HepG2 (cell line): ENCODE data around the gene SRSF12. TPM values are rescaled to one million over a fixed set of nuclear protein-coding genes. Genes with fewer than 3 reads are reported as not detected.

Experiments used
- ELF3 ChIP-seq: IDR thresholded peaks from 2 replicates; pipeline ENCODE4 v1.6.1; 2016; ENCODE audit warnings: missing genetic modification reagents, missing compliant biosample characterization
- ERF ChIP-seq: IDR thresholded peaks from 2 replicates; pipeline ENCODE4 v1.6.1; 2018; ENCODE audit warnings: missing biosample characterization, missing genetic modification reagents
- HHEX ChIP-seq: IDR thresholded peaks from 2 replicates; pipeline ENCODE4 v1.6.1; 2016; ENCODE audit warnings: control low read depth
- KLF13 ChIP-seq: sonication (generic); formaldehyde crosslinking; IDR thresholded peaks from 2 replicates; pipeline ENCODE4 v1.4.0; 2020; ENCODE audit warnings: mild to moderate bottlenecking, missing genetic modification reagents
- KLF16 ChIP-seq, 2 experiments: sonication (generic) in 1 of 2; formaldehyde crosslinking in 1 of 2; IDR thresholded peaks; 2 replicates each; pipeline versions ENCODE4 v1.6.1 to v1.8.0; 2016 to 2023; ENCODE audit warnings: missing genetic modification reagents in 2 of 2, missing compliant biosample characterization in 1 of 2
- KLF6 ChIP-seq: IDR thresholded peaks from 2 replicates; pipeline ENCODE4 v1.8.0; 2016; ENCODE audit warnings: missing biosample characterization, missing genetic modification reagents
- MED8 ChIP-seq: sonication (generic); formaldehyde crosslinking; IDR thresholded peaks from 2 replicates; pipeline ENCODE4 v1.8.1; 2023; ENCODE audit warnings: mild to moderate bottlenecking, missing genetic modification reagents; ENCODE audit not compliant: insufficient replicate concordance
- NRL ChIP-seq: sonication (generic); formaldehyde crosslinking; IDR thresholded peaks from 2 replicates; pipeline ENCODE4 v1.5.0; 2020; ENCODE audit warnings: missing genetic modification reagents, mild to moderate bottlenecking, moderate library complexity, borderline replicate concordance
- RARA ChIP-seq: IDR thresholded peaks from 2 replicates; pipeline ENCODE4 v1.6.1; 2016; ENCODE audit warnings: missing genetic modification reagents, missing compliant biosample characterization
- RXRB ChIP-seq: IDR thresholded peaks from 2 replicates; pipeline ENCODE4 v1.6.1; 2016; ENCODE audit warnings: borderline replicate concordance, missing genetic modification reagents, missing compliant biosample characterization
- SKI ChIP-seq: fragments of 450-650 bp; IDR thresholded peaks from one replicate; pipeline ENCODE4 v1.6.1; 2018; ENCODE audit warnings: mild to moderate bottlenecking; ENCODE audit not compliant: partially characterized antibody
- TBX2 ChIP-seq: sonication (generic); formaldehyde crosslinking; IDR thresholded peaks from 2 replicates; pipeline ENCODE4 v1.5.0; 2020; ENCODE audit warnings: missing genetic modification reagents, mild to moderate bottlenecking, borderline replicate concordance
- THAP11 ChIP-seq: IDR thresholded peaks from 2 replicates; pipeline ENCODE4 v1.6.1; 2016; ENCODE audit warnings: missing biosample characterization, missing genetic modification reagents
- ZNF17 ChIP-seq: sonication (generic); formaldehyde crosslinking; IDR thresholded peaks from 2 replicates; pipeline ENCODE4 v1.5.0; 2020; ENCODE audit warnings: mild to moderate bottlenecking, missing genetic modification reagents
- ZNF329 ChIP-seq: sonication (generic); formaldehyde crosslinking; IDR thresholded peaks from 2 replicates; pipeline ENCODE4 v1.9.0; 2021; ENCODE audit warnings: low read depth, mild to moderate bottlenecking, missing genetic modification reagents
- ZNF430 ChIP-seq: sonication (generic); formaldehyde crosslinking; IDR thresholded peaks from 2 replicates; pipeline ENCODE4 v1.9.0; 2021; ENCODE audit warnings: mild to moderate bottlenecking, missing genetic modification reagents
- ZNF615 ChIP-seq: sonication (generic); formaldehyde crosslinking; IDR thresholded peaks from 2 replicates; pipeline ENCODE4 v1.5.0; 2020; ENCODE audit warnings: mild to moderate bottlenecking, missing genetic modification reagents, borderline replicate concordance
- ZNF703 ChIP-seq: sonication (generic); formaldehyde crosslinking; IDR thresholded peaks from 2 replicates; pipeline ENCODE4 v1.5.1; 2020; ENCODE audit warnings: missing genetic modification reagents, mild to moderate bottlenecking, moderate library complexity, borderline replicate concordance
- ZNF879 ChIP-seq: sonication (generic); formaldehyde crosslinking; IDR thresholded peaks from 2 replicates; pipeline ENCODE4 v1.8.1; 2023; ENCODE audit warnings: missing genetic modification reagents
- ZNF883 ChIP-seq: sonication (generic); formaldehyde crosslinking; IDR thresholded peaks from 2 replicates; pipeline ENCODE4 v1.5.1; 2020; ENCODE audit warnings: mild to moderate bottlenecking, missing genetic modification reagents; ENCODE audit errors: not compliant biosample characterization
- ZSCAN25 ChIP-seq: sonication (generic); formaldehyde crosslinking; IDR thresholded peaks from 2 replicates; pipeline ENCODE4 v1.8.0; 2022; ENCODE audit warnings: mild to moderate bottlenecking, missing genetic modification reagents
- ZSCAN31 ChIP-seq: sonication (generic); formaldehyde crosslinking; IDR thresholded peaks from 2 replicates; pipeline ENCODE4 v1.5.0; 2020; ENCODE audit warnings: low read depth, mild to moderate bottlenecking, missing genetic modification reagents
- ZSCAN9 ChIP-seq: IDR thresholded peaks from 2 replicates; pipeline ENCODE4 v1.6.1; 2016; ENCODE audit warnings: borderline replicate concordance
- polyA plus RNA-seq, 8 experiments: library from polyadenylated mRNA; depleted of rRNA in 3 of 8; stranded (reverse) in 7 of 8; unstranded in 1 of 8; fragments of >200 nt; fragmentation: Illumina TruSeq in 4 of 8; extraction: Trizol in 4 of 8; gene quantifications; 2 replicates each; pipeline versions ENCODE4 v1.2.1 to v1.2.3, GENCODE V29; 2011 to 2016; ENCODE audit warnings: low read depth in 4 of 8, missing spikeins in 1 of 8, mixed read lengths in 1 of 8; ENCODE audit not compliant: insufficient read depth in 1 of 8
- total RNA-seq, 5 experiments: library from RNA; depleted of rRNA; stranded (reverse); fragments of >200 nt; fragmentation: Illumina TruSeq; extraction: Trizol; gene quantifications; 2 replicates each; pipeline ENCODE4 v1.2.3, GENCODE V29; 2016; ENCODE audit warnings: low read depth in 1 of 5
- TF ChIP-seq, protein P1 (sequence below): IDR thresholded peaks from 2 replicates; pipeline ENCODE4 v1.6.1; 2016
- TF ChIP-seq, protein P2 (sequence below): sonication (generic); formaldehyde crosslinking; IDR thresholded peaks from 2 replicates; pipeline ENCODE4 v1.4.0; 2020; ENCODE audit warnings: missing genetic modification reagents
- TF ChIP-seq, protein P3 (sequence below): sonication (generic); formaldehyde crosslinking; IDR thresholded peaks from 2 replicates; pipeline ENCODE4 v1.4.0; 2020; ENCODE audit warnings: mild to moderate bottlenecking, missing genetic modification reagents

Gene SRSF12
- total and polyA plus RNA-seq, 2 of the 13 experiments (the other 11 are each of a cell fraction or from before 2014, with no cell fraction given), result 1.7 to 1.9 TPM

DNA sequence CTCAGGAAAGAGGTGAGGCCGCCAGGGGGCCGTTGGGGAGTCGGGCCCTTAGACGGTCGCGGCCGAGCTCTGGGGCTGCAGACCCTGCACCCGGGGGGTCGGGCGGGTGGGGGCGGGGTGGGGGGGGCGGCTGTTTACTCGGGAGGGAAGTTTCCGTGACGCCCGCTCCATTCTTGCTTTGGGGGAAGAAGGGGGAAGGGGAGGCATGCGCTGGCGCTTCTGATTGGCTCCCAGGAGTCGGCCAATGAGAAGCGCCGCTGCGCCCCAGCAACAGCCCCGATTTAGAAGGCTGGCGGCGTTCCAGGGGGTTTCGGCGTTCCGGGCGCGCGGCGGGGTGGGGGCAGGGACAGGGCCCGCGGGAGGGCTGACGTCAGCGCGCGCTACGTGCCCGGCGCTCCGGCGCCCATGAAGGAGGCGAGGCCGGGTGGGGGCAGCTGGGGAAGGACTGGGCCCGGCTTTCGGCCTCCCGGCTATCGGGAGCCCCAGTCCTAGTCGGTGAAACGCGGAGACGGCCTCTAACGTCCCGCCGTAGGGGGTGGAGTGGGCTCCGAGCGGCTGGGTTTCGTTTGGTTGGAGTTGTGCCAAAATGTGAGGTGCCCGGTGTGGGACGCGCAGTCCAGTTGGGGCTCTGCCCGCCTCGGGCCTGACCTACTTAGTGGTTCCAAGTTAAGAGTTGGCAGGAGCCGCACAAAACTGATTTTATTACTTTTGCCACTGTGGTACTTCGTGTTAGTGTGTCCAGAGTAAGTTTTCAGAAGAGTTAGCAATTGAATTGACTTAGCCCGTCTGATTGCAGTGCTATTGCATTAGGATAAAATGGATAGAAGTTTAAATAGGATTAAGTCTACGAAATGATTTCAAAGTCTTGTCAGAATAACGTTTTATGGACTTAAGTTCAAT is 36.2 kb downstream of the SRSF12 start (continued):
- peak; percentile 85; the same call in 1 of the 2 replicates for TF ChIP-seq ZSCAN31 (CRISPR knock-in tag)
- peak; percentile 56 for TF ChIP-seq ZNF883 (CRISPR knock-in tag)
- TF ChIP-seq ZNF615 (CRISPR knock-in tag), result 0 out of 2 replicates have a peak, but pooled peaks have one; percentile 80
- TF ChIP-seq TBX2 (CRISPR knock-in tag), result peak; percentile 88
- TF ChIP-seq ZSCAN9 (CRISPR knock-in tag), result 0 out of 2 replicates have a peak, but pooled peaks have one; percentile 74
- peak in 1 of 2 experiments; percentile 50; a peak in 2 of 4 replicates for TF ChIP-seq KLF16 (CRISPR knock-in tag; IDR thresholded peaks at IDR 0.05)
- TF ChIP-seq ZNF17 (CRISPR knock-in tag), result 0 out of 2 replicates have a peak, but pooled peaks have one; percentile 19
- peak; percentile 50; the same call in 1 of the 2 replicates for TF ChIP-seq ZNF329 (CRISPR knock-in tag)
- TF ChIP-seq KLF13 (CRISPR knock-in tag), result no peak
- TF ChIP-seq ZNF430 (CRISPR knock-in tag), result no peak
- TF ChIP-seq ELF3 (CRISPR knock-in tag), result 0 out of 2 replicates have a peak, but pooled peaks have one; percentile 30
- TF ChIP-seq MED8, result peak; percentile 93
- TF ChIP-seq HHEX (CRISPR knock-in tag), result no peak
- no peak; the same call in 1 of the 2 replicates for TF ChIP-seq NRL (CRISPR knock-in tag)
- TF ChIP-seq ZNF703 (CRISPR knock-in tag), result no peak
- TF ChIP-seq ERF, result peak; percentile 84
- TF ChIP-seq RXRB, result peak; percentile 27; the same call in 1 of the 2 replicates
- peak; percentile 44 for TF ChIP-seq SKI
- peak; percentile 62 for TF ChIP-seq THAP11 (CRISPR knock-in tag)
- TF ChIP-seq ZSCAN25 (CRISPR knock-in tag), result no peak; the same call in 1 of the 2 replicates
- TF ChIP-seq KLF6 (CRISPR knock-in tag), result peak; percentile 66; the same call in 1 of the 2 replicates
- TF ChIP-seq, protein P1, sequence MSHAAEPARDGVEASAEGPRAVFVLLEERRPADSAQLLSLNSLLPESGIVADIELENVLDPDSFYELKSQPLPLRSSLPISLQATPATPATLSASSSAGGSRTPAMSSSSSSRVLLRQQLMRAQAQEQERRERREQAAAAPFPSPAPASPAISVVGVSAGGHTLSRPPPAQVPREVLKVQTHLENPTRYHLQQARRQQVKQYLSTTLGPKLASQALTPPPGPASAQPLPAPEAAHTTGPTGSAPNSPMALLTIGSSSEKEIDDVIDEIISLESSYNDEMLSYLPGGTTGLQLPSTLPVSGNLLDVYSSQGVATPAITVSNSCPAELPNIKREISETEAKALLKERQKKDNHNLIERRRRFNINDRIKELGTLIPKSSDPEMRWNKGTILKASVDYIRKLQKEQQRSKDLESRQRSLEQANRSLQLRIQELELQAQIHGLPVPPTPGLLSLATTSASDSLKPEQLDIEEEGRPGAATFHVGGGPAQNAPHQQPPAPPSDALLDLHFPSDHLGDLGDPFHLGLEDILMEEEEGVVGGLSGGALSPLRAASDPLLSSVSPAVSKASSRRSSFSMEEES (CRISPR knock-in tag), result 0 out of 2 replicates have a peak, but pooled peaks have one; percentile 19
- peak; percentile 57 for TF ChIP-seq RARA
- TF ChIP-seq, protein P2, sequence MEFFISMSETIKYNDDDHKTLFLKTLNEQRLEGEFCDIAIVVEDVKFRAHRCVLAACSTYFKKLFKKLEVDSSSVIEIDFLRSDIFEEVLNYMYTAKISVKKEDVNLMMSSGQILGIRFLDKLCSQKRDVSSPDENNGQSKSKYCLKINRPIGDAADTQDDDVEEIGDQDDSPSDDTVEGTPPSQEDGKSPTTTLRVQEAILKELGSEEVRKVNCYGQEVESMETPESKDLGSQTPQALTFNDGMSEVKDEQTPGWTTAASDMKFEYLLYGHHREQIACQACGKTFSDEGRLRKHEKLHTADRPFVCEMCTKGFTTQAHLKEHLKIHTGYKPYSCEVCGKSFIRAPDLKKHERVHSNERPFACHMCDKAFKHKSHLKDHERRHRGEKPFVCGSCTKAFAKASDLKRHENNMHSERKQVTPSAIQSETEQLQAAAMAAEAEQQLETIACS (CRISPR knock-in tag), result peak; percentile 66
- no peak; the same call in 1 of the 2 replicates for TF ChIP-seq ZNF879 (CRISPR knock-in tag)
- TF ChIP-seq, protein P3, sequence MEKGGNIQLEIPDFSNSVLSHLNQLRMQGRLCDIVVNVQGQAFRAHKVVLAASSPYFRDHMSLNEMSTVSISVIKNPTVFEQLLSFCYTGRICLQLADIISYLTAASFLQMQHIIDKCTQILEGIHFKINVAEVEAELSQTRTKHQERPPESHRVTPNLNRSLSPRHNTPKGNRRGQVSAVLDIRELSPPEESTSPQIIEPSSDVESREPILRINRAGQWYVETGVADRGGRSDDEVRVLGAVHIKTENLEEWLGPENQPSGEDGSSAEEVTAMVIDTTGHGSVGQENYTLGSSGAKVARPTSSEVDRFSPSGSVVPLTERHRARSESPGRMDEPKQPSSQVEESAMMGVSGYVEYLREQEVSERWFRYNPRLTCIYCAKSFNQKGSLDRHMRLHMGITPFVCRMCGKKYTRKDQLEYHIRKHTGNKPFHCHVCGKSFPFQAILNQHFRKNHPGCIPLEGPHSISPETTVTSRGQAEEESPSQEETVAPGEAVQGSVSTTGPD (CRISPR knock-in tag), result 0 out of 2 replicates have a peak, but pooled peaks have one; percentile 17
